GM10266 (cell line): Measurements from ENCODE around the gene TRIM68.

Source experiments
- DNase-seq: peaks from one replicate; pipeline ENCODE4 v3.0.0; 2012; ENCODE audit errors: extremely low spot score
- CTCF ChIP-seq: IDR thresholded peaks from 2 replicates; pipeline ENCODE4 v1.5.1; 2012; ENCODE audit warnings: mild to moderate bottlenecking, low read depth; ENCODE audit not compliant: control insufficient read depth, insufficient read depth; ENCODE audit errors: missing control alignments

Gene TRIM68

GRCh38 chr11:4593739-4594138 is 14.3 kb downstream of the TRIM68 start, which contains the start of gene OR52I1:
Gene OR52I1 (plus strand): TSS chr11:4594039. CDS start chr11:4594039, 0 bp downstream.
- no peak for TF ChIP-seq CTCF
- no peak for DNase-seq

- TF ChIP-seq CTCF: no peak
- no peak for DNase-seq
Measured at GRCh38 chr11:4589017-4589416, 19.0 kb downstream of the TRIM68 start.

- DNase-seq: no peak
- TF ChIP-seq CTCF: no peak
Measured at GRCh38 chr11:4581443-4581842, 26.6 kb downstream of the TRIM68 start, which contains the start of gene OR52I2. Gene OR52I2 (plus strand): TSS chr11:4581743.

GRCh38 chr11:4580124-4580523 is 27.9 kb downstream of the TRIM68 start:
- no peak for TF ChIP-seq CTCF
- no peak for DNase-seq

- DNase-seq: no peak
- TF ChIP-seq CTCF: no peak
Measured at GRCh38 chr11:4578624-4579023, 29.4 kb downstream of the TRIM68 start.

- no peak for TF ChIP-seq CTCF
- DNase-seq: no peak
Measured at GRCh38 chr11:4577761-4578160, 30.3 kb downstream of the TRIM68 start.

- no peak for TF ChIP-seq CTCF
- no peak for DNase-seq
Measured at GRCh38 chr11:4576880-4577279, 31.2 kb downstream of the TRIM68 start.

- TF ChIP-seq CTCF: no peak
- no peak for DNase-seq
Measured at GRCh38 chr11:4569075-4569474, 39.0 kb downstream of the TRIM68 start.
